ENCODE measurements around the gene GRK2. TPM values are rescaled to one million over a fixed set of nuclear protein-coding genes. Genes with fewer than 3 reads are reported as not detected.
A peak's percentile ranks its signal among the peaks of the same experiment; 100 is the strongest.
"Not testable (repeated sequence)": the region's sequence is repeated elsewhere in the genome, so short reads cannot be mapped to it uniquely, and the experiment has no call there.

GRK2 gene
- total RNA-seq, 1 donor from 2014 or later: 53.8 TPM

DNA sequence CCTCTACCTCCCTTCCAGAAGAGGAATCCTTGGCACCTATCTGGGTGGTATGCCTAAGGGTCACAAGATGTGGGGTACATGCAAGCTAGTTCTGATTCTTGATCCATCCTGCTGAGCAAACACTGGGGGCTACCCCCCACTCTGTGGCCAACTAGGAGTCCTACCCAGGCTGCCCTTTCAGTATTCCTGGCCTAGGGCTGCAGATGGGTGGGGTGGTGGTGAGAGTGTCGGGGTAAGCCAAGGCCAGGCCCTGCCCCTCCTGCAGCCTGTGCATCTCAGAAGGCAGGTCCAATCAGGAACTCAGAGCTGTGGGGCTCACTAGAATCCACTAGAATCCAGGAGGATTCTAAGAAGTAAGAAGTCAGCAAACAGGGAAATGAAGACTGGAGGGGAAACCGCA lies 47.9 kb downstream of the GRK2 start:
- intact Hi-C loops (cut with micrococcal nuclease): no loop called here
- Histone ChIP-seq H3K4me1 (peaks cover 25% of the 10 kb centered on the region), H3K27me3 (ENCODE audit: low read depth) (no peaks in the 10 kb centered on the region), H3K4me3 (no peak overlapping the region), H3K36me3 (peaks cover 8% of the 10 kb centered on the region), H3K27ac (replicated peaks) (no peak overlapping the region), H3K9me3 (replicated peaks) (no peaks in the 10 kb centered on the region)
- DNase-seq: no peak
- TF ChIP-seq, protein P1, sequence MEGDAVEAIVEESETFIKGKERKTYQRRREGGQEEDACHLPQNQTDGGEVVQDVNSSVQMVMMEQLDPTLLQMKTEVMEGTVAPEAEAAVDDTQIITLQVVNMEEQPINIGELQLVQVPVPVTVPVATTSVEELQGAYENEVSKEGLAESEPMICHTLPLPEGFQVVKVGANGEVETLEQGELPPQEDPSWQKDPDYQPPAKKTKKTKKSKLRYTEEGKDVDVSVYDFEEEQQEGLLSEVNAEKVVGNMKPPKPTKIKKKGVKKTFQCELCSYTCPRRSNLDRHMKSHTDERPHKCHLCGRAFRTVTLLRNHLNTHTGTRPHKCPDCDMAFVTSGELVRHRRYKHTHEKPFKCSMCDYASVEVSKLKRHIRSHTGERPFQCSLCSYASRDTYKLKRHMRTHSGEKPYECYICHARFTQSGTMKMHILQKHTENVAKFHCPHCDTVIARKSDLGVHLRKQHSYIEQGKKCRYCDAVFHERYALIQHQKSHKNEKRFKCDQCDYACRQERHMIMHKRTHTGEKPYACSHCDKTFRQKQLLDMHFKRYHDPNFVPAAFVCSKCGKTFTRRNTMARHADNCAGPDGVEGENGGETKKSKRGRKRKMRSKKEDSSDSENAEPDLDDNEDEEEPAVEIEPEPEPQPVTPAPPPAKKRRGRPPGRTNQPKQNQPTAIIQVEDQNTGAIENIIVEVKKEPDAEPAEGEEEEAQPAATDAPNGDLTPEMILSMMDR (IDR thresholded peaks at IDR 0.05; ENCODE audit: borderline replicate concordance): no peak

DNA sequence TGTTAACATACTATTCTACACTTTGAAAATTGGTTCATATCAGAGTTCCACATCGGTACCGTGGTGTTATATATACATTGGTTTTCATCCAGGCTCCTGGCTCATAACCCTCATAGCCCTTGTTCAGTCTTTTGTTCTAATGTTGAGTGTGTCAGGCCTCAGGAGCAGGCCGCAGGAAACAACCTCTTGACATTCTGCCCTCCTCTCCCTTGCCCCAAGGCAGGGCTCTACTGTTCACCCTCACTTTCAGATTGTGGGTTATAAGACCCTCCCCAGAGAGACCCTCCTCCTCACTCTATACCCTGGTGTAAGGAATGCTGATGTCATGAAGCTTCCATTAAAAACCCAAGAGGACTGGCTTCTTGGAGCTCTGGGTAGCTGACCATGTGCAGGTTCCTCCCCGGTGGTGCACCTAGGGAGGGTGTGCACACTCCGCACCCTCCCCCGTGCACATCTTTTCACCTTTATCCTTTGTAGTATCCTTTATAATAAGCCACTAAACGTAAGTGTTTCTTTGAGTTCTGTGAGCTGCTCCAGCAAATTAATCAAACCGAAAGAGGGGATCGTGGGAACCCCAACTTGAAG lies 49.1 kb downstream of the GRK2 start:
- H3K27ac ChIP-seq (replicated peaks): no peak overlapping the region
- H3K27me3 ChIP-seq (ENCODE audit: low read depth): no peaks in the 10 kb centered on the region
- intact Hi-C loops (cut with micrococcal nuclease): loop anchor here (5.0 kb wide), 1 partner anchor 53 kb away; no protein-coding TSS in a partner anchor
- DNase-seq: no peak
- H3K4me1 ChIP-seq: peaks cover 30% of the 10 kb centered on the region
- H3K9me3 ChIP-seq (replicated peaks): no peaks in the 10 kb centered on the region
- TF ChIP-seq, protein P1 (IDR thresholded peaks at IDR 0.05; ENCODE audit: borderline replicate concordance): no peak
- no peak overlapping the region for H3K4me3 ChIP-seq
- H3K36me3 ChIP-seq: no peaks in the 10 kb centered on the region

DNA sequence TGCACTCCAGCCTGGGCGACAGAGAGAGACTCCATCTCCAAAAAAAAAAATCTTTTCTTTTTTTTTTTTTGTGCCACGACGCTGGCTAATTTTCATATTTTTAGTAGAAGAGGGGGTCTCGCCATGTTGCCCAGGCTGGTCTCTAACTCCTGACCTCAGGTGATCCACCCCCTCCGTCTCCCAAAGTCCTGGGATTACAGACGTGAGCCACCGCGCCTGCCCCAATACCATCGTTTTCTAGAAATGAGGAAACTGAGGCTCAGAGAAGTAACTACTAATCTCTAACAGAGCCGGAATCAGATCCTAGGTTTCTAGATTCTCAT lies 50.6 kb downstream of the GRK2 start:
- no peaks in the 10 kb centered on the region for H3K27me3 ChIP-seq (ENCODE audit: low read depth)
- H3K9me3 ChIP-seq (replicated peaks): no peaks in the 10 kb centered on the region
- intact Hi-C loops (cut with micrococcal nuclease): loop anchor here (5.0 kb wide), 1 partner anchor 55 kb away; no protein-coding TSS in a partner anchor
- H3K27ac ChIP-seq (replicated peaks): peak overlapping the region; percentile 98
- TF ChIP-seq, protein P1 (IDR thresholded peaks at IDR 0.05; ENCODE audit: borderline replicate concordance): no peak
- H3K4me1 ChIP-seq: peaks cover 30% of the 10 kb centered on the region
- H3K4me3 ChIP-seq: peak overlapping the region; percentile 83
- DNase-seq: no peak
- H3K36me3 ChIP-seq: no peaks in the 10 kb centered on the region

DNA sequence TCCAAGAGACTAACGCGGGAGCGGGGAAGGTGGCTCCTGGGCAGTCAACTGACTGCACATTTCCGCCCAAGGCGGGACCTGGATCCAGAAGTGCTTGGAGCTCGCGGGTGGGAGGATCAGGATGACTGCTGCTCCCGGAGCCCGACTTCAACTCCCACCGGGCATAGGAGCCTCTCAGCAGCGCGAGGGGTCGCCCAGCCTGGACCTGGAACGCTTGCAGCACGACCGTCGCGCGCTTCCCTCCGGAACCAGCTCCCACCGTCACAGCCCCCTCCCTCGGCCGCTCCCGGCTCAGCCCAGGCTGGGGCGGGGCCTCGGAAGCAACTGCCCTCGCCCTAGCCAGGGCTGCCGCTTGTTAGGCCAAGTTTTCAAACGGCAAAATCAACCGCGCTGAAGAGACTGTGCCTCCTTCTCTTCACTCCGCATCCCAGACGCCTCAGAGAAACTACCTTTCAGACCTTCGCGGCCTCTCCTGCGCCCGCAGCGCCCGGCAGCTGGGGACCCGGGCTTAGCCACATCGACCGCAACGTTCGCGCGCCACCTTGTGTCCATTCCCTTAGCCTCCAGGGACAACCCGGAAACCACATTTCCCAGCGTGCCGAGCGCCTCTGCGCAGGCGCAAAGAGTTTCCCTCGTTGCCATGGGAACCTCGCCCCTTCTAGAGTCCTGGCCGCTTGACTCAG lies 51.1 kb downstream of the GRK2 start:
- H3K36me3 ChIP-seq: no peaks in the 10 kb centered on the region
- TF ChIP-seq, protein P1 (IDR thresholded peaks at IDR 0.05; ENCODE audit: borderline replicate concordance): peak; percentile 97
- DNase-seq: peak; percentile 95
- no peaks in the 10 kb centered on the region for H3K9me3 ChIP-seq (replicated peaks)
- H3K4me1 ChIP-seq: peaks cover 30% of the 10 kb centered on the region
- no peaks in the 10 kb centered on the region for H3K27me3 ChIP-seq (ENCODE audit: low read depth)
- intact Hi-C loops (cut with micrococcal nuclease): loop anchor here (5.0 kb wide), 1 partner anchor 55 kb away; no protein-coding TSS in a partner anchor
- peak overlapping the region; percentile 83 for H3K4me3 ChIP-seq
- H3K27ac ChIP-seq (replicated peaks): peak overlapping the region; percentile 98

DNA sequence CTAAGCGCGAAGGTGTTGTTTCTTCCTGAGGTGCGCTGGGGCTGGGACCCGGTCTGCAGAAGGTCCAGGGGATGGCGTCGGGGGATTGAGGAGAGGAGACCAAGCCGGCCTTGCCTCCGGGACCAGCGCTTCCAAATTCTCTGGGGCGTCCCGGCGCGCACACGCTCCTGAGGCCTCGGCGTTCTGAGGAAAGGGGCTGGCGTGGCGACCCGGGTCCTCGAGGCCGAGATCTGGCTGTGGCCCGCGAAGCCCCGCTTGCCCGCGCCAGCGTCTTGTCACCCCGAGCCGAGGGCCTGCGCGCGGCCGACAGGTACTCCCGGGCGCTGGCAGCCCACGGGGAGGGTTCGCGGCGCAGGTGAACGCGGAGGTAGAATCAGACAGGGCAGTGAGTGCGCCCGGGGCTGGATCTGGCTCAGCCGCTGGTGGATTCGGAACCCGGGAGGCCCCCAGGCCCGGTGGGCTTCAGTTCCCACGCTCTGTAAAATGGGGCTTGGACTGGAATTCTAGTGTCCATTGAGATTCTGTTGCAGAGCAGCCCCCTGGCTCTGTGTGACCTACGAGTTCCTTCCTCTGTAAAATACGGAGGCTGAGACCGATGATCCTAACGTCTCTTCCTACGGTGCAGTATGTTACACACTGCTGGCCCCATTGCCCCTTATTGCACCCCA lies 51.7 kb downstream of the GRK2 start:
- Histone ChIP-seq H3K4me3 (peak overlapping the region; percentile 83), H3K4me1 (peaks cover 30% of the 10 kb centered on the region), H3K27ac (replicated peaks) (peak overlapping the region; percentile 98), H3K27me3 (ENCODE audit: low read depth) (no peaks in the 10 kb centered on the region), H3K9me3 (replicated peaks) (no peaks in the 10 kb centered on the region), H3K36me3 (no peaks in the 10 kb centered on the region)
- DNase-seq: no peak
- TF ChIP-seq, protein P1 (IDR thresholded peaks at IDR 0.05; ENCODE audit: borderline replicate concordance): no peak
- intact Hi-C loops (cut with micrococcal nuclease): loop anchor here (5.0 kb wide), 1 partner anchor 56 kb away; no protein-coding TSS in a partner anchor

DNA sequence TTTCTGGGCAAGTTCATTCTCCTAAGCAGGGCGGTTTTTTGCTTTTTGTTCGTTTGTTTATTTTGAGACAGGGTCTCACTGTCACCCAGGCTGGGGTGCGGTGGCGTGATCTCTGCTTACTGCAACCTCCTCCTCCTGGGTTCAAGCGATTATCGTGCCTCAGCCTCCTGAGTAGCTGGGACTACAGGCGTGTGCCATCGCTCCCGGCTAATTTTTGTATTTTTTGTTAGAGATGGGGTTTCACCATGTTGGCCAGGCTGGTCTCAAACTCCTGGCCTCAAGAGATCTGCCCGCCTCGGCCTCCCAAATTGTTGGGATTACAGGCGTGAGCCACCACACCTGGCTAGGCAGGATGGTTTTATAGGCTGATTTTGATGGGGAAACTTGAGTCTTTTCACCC lies 52.6 kb downstream of the GRK2 start:
- not testable (repeated sequence) for DNase-seq; H3K27me3 ChIP-seq (ENCODE audit: low read depth); H3K36me3 ChIP-seq; H3K27ac ChIP-seq (replicated peaks); H3K9me3 ChIP-seq (replicated peaks)
- peak overlapping the region; percentile 83 for H3K4me3 ChIP-seq
- H3K4me1 ChIP-seq: peaks cover 30% of the 10 kb centered on the region
- intact Hi-C loops (cut with micrococcal nuclease): loop anchor here (5.0 kb wide), 1 partner anchor 57 kb away; no protein-coding TSS in a partner anchor
